OCI-LY1 (cell line): ENCODE measurements around the gene HTT.

Experiments used
- H2AFZ ChIP-seq: fragments of 200-600 bp; sonication (generic), shearing (Covaris generic); 2 replicates; pipeline ENCODE4 v1.6.0; 2014; ENCODE audit warnings: antibody characterized with exemption, mild to moderate bottlenecking, low read length
- H3F3A ChIP-seq: fragments of 200-600 bp; sonication (generic), shearing (Covaris generic); 2 replicates; pipeline ENCODE4 v1.6.0; 2014; ENCODE audit warnings: mild to moderate bottlenecking, antibody characterized with exemption, low read length, moderate library complexity; ENCODE audit not compliant: insufficient read depth
- H3K27ac ChIP-seq: fragments of 200-600 bp; sonication (generic); 2 replicates; pipeline ENCODE4 v1.5.1; 2014; ENCODE audit warnings: low read length, mixed run types, mild to moderate bottlenecking, low read depth; ENCODE audit not compliant: poor library complexity, severe bottlenecking
- H3K27me3 ChIP-seq: fragments of 200-600 bp; sonication (generic); 2 replicates; pipeline ENCODE4 v1.6.0; 2014; ENCODE audit warnings: antibody characterized with exemption, mild to moderate bottlenecking, low read length, moderate library complexity; ENCODE audit not compliant: insufficient read depth
- H3K36me3 ChIP-seq: fragments of 200-600 bp; sonication (generic); 2 replicates; pipeline ENCODE4 v1.6.1; 2014; ENCODE audit warnings: mild to moderate bottlenecking, antibody characterized with exemption, low read length, moderate library complexity, mixed read lengths; ENCODE audit not compliant: insufficient read depth
- H3K4me1 ChIP-seq: fragments of 200-600 bp; sonication (generic); 2 replicates; pipeline ENCODE4 v1.5.1; 2014; ENCODE audit warnings: mild to moderate bottlenecking, low read length, moderate library complexity; ENCODE audit not compliant: insufficient read depth, severe bottlenecking
- H3K4me2 ChIP-seq: fragments of 200-600 bp; sonication (generic), shearing (Covaris generic); 2 replicates; pipeline ENCODE4 v1.6.1; 2014; ENCODE audit warnings: low read length
- H3K4me3 ChIP-seq: fragments of 200-600 bp; sonication (generic); 2 replicates; pipeline ENCODE4 v1.5.1; 2014; ENCODE audit warnings: low read length, low read depth, mild to moderate bottlenecking, mixed read lengths; ENCODE audit not compliant: poor library complexity, severe bottlenecking
- H3K79me2 ChIP-seq: fragments of 200-600 bp; shearing (Covaris generic); 2 replicates; pipeline ENCODE4 v1.6.1; 2016; ENCODE audit warnings: mixed run types, low read length, mixed read lengths; ENCODE audit not compliant: insufficient read depth
- H3K9ac ChIP-seq: fragments of 200-600 bp; sonication (generic), shearing (Covaris generic); 2 replicates; pipeline ENCODE4 v1.6.1; 2014; ENCODE audit warnings: mild to moderate bottlenecking, low read length, mixed read lengths
- H3K9me2 ChIP-seq: fragments of 200-600 bp; sonication (generic), shearing (Covaris generic); 2 replicates; pipeline ENCODE4 v1.6.1; 2014; ENCODE audit warnings: low read depth, mild to moderate bottlenecking, low read length, mixed read lengths
- H3K9me3 ChIP-seq: fragments of 200-600 bp; shearing (Covaris generic); 2 replicates; pipeline ENCODE4 v1.6.1; 2014; ENCODE audit warnings: low read length, mixed read lengths
- H4K20me1 ChIP-seq: fragments of 200-600 bp; sonication (generic), shearing (Covaris generic); 2 replicates; pipeline ENCODE4 v1.6.0; 2016; ENCODE audit warnings: mild to moderate bottlenecking, low read length; ENCODE audit not compliant: insufficient read depth
- CTCF ChIP-seq: fragments of 200-600 bp; sonication (generic), shearing (Covaris generic); IDR thresholded peaks from 2 replicates; pipeline ENCODE4 v1.5.1; 2017; ENCODE audit warnings: mild to moderate bottlenecking, antibody characterized with exemption, low read length, moderate library complexity, mixed read lengths
- EZH2 ChIP-seq: fragments of 200-600 bp; sonication (generic), shearing (Covaris generic); IDR thresholded peaks from 2 replicates; pipeline ENCODE4 v1.8.0; 2017; ENCODE audit warnings: borderline replicate concordance, mixed run types, mild to moderate bottlenecking, antibody characterized with exemption, low read length, moderate library complexity, mixed read lengths

Gene HTT

GRCh38 chr4:3237266-3237665, 162.8 kb downstream of the HTT start:
- Histone ChIP-seq H3K4me2 (no peak overlapping the region), H3F3A (no peaks in the 10 kb centered on the region), H3K9me3 (no peaks in the 10 kb centered on the region), H3K4me1 (no peaks in the 10 kb centered on the region), H3K36me3 (no peaks in the 10 kb centered on the region), H4K20me1 (no peaks in the 10 kb centered on the region), H3K4me3 (no peak overlapping the region), H3K79me2 (no peaks in the 10 kb centered on the region), H3K9me2 (no peaks in the 10 kb centered on the region), H2AFZ (no peak overlapping the region), H3K27me3 (no peaks in the 10 kb centered on the region), H3K9ac (no peak overlapping the region), H3K27ac (no peak overlapping the region)
- TF ChIP-seq CTCF, result no peak
- TF ChIP-seq EZH2, result no peak

GRCh38 chr4:3237712-3238560, 163.5 kb downstream of the HTT start:
- no peak overlapping the region for H2AFZ ChIP-seq
- no peaks in the 10 kb centered on the region for H3K4me1 ChIP-seq
- H3K4me3 ChIP-seq, result no peak overlapping the region
- no peaks in the 10 kb centered on the region for H3K36me3 ChIP-seq
- H3K79me2 ChIP-seq, result no peaks in the 10 kb centered on the region
- H3K27me3 ChIP-seq, result no peaks in the 10 kb centered on the region
- no peaks in the 10 kb centered on the region for H3K9me2 ChIP-seq
- TF ChIP-seq CTCF, result no peak
- no peak for TF ChIP-seq EZH2
- no peaks in the 10 kb centered on the region for H4K20me1 ChIP-seq
- H3F3A ChIP-seq, result no peaks in the 10 kb centered on the region
- no peak overlapping the region for H3K4me2 ChIP-seq
- no peaks in the 10 kb centered on the region for H3K9me3 ChIP-seq
- no peak overlapping the region for H3K9ac ChIP-seq
- no peak overlapping the region for H3K27ac ChIP-seq

- Histone ChIP-seq H3F3A (no peaks in the 10 kb centered on the region), H3K4me2 (no peak overlapping the region), H3K9me3 (no peaks in the 10 kb centered on the region), H3K27ac (no peak overlapping the region), H3K9me2 (no peaks in the 10 kb centered on the region), H3K4me3 (no peak overlapping the region), H3K4me1 (no peaks in the 10 kb centered on the region), H4K20me1 (no peaks in the 10 kb centered on the region), H3K27me3 (no peaks in the 10 kb centered on the region), H3K36me3 (no peaks in the 10 kb centered on the region), H2AFZ (no peak overlapping the region), H3K79me2 (no peaks in the 10 kb centered on the region), H3K9ac (no peak overlapping the region)
- TF ChIP-seq CTCF (no peak), EZH2 (no peak)
These were observed 164.2 kb downstream of the HTT start for GRCh38 chr4:3238721-3239120.
